Esophagus muscularis mucosa (tissue), 4 donors: ENCODE results near the gene DMAC2L.

Experiments
- EP300 ChIP-seq: sonication (generic); formaldehyde crosslinking; IDR thresholded peaks from one replicate; pipeline ENCODE4 v1.6.1; 2017; ENCODE audit warnings: antibody characterized with exemption
- POLR2A ChIP-seq: fragments of 450-650 bp; IDR thresholded peaks from one replicate; pipeline ENCODE4 v1.6.1; 2017; ENCODE audit warnings: antibody characterized with exemption, moderate library complexity, mild to moderate bottlenecking, low read depth
- POLR2AphosphoS5 ChIP-seq, 2 donors: sonication (generic); formaldehyde crosslinking; IDR thresholded peaks; one replicate each; pipeline ENCODE4 v1.6.1; 2017; ENCODE audit warnings: antibody characterized with exemption in 2 of 2
- TF ChIP-seq, protein P1 (sequence below), 3 experiments: fragments of 200-600 bp in 2 of 3; fragments of 450-650 bp in 1 of 3; sonication (generic) in 2 of 3; IDR thresholded peaks; one replicate each; pipeline ENCODE4 v1.5.1; 2017 to 2019; ENCODE audit warnings: antibody characterized with exemption in 3 of 3, mild to moderate bottlenecking in 2 of 3, moderate library complexity in 1 of 3

DNA sequence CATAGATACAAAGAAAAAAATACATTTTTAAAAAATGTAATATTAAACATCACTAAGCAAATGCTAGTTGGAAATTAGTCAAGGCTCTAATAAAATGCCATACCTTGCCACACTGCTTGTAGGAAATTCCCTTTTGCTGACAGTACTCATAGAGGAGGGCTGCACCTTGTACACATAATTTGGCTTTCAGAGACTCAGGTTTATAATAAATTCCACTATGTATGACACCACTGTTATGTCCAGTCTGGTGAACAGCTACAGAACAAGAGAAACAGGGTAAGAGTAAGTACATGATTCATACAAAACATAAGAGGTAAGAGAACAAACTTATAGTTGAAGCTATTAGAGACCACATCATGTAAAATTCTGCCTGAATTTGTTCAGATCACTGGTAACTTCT, 10.2 kb upstream of the DMAC2L start:
- TF ChIP-seq, protein P1, sequence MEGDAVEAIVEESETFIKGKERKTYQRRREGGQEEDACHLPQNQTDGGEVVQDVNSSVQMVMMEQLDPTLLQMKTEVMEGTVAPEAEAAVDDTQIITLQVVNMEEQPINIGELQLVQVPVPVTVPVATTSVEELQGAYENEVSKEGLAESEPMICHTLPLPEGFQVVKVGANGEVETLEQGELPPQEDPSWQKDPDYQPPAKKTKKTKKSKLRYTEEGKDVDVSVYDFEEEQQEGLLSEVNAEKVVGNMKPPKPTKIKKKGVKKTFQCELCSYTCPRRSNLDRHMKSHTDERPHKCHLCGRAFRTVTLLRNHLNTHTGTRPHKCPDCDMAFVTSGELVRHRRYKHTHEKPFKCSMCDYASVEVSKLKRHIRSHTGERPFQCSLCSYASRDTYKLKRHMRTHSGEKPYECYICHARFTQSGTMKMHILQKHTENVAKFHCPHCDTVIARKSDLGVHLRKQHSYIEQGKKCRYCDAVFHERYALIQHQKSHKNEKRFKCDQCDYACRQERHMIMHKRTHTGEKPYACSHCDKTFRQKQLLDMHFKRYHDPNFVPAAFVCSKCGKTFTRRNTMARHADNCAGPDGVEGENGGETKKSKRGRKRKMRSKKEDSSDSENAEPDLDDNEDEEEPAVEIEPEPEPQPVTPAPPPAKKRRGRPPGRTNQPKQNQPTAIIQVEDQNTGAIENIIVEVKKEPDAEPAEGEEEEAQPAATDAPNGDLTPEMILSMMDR (IDR thresholded peaks at IDR 0.05), result no peak
- TF ChIP-seq EP300, result no peak
- no peak for TF ChIP-seq POLR2AphosphoS5 (IDR thresholded peaks at IDR 0.05)
- no peak for TF ChIP-seq POLR2A
